HCT116 (cell line): ENCODE measurements around the gene NF1.

ENCODE experiments used
- CTCF ChIP-seq, 3 experiments: fragments of 200-600 bp in 1 of 3; sonication (generic) in 1 of 3; IDR thresholded peaks in 2 of 3; conservative IDR thresholded peaks in 1 of 3; 2 replicates each; pipeline ENCODE4 v1.5.1; 2012 to 2017; ENCODE audit warnings: low read depth in 2 of 3, low read length in 2 of 3, antibody characterized with exemption in 1 of 3, borderline replicate concordance in 1 of 3, control low read depth in 1 of 3, mild to moderate bottlenecking in 1 of 3, mixed read lengths in 1 of 3, mixed run types in 1 of 3, moderate library complexity in 1 of 3; ENCODE audit not compliant: insufficient read depth in 1 of 3
- EGR1 ChIP-seq: IDR thresholded peaks from 2 replicates; pipeline ENCODE4 v1.6.1; 2012; ENCODE audit warnings: low read depth
- EZH2 ChIP-seq: fragments of 200-600 bp; sonication (generic); IDR thresholded peaks from 2 replicates; pipeline ENCODE4 v1.6.1; 2017; ENCODE audit warnings: antibody characterized with exemption, mixed run types
- JUND ChIP-seq: IDR thresholded peaks from 2 replicates; pipeline ENCODE4 v1.6.1; 2012
- POLR2A ChIP-seq: IDR thresholded peaks from 2 replicates; pipeline ENCODE4 v1.7.0; 2011; ENCODE audit warnings: borderline replicate concordance; ENCODE audit not compliant: insufficient read depth, insufficient read length; ENCODE audit errors: extremely low read depth
- POLR2AphosphoS5 ChIP-seq: IDR thresholded peaks from 2 replicates; pipeline ENCODE4 v1.6.1; 2011; ENCODE audit warnings: mild to moderate bottlenecking, low read depth, low read length, moderate library complexity
- RAD21 ChIP-seq: IDR thresholded peaks from 2 replicates; pipeline ENCODE4 v1.6.1; 2012; ENCODE audit warnings: low read depth, mild to moderate bottlenecking
- SIN3A ChIP-seq: IDR thresholded peaks from 2 replicates; pipeline ENCODE4 v1.6.1; 2012; ENCODE audit warnings: low read depth
- SP1 ChIP-seq: IDR thresholded peaks from 2 replicates; pipeline ENCODE4 v1.6.1; 2012; ENCODE audit warnings: low read depth
- SRF ChIP-seq: IDR thresholded peaks from 2 replicates; pipeline ENCODE4 v1.6.1; 2012; ENCODE audit warnings: low read depth
- ZNF274 ChIP-seq: fragments of 200-500 bp; sonication (Bioruptor generic); IDR thresholded peaks from 2 replicates; pipeline ENCODE4 v1.6.1; 2014; ENCODE audit warnings: mild to moderate bottlenecking, low read depth, low read length, inconsistent platforms

- TF ChIP-seq CTCF (IDR thresholded peaks at IDR 0.05 in 2 of 3, conservative IDR thresholded peaks at IDR 0.05 in 1 of 3; ENCODE audit: borderline replicate concordance in 1 of 3, insufficient read depth in 1 of 3, low read depth in 2 of 3, low read length in 2 of 3) (no peak), RAD21 (no peak), SP1 (no peak), JUND (no peak), ZNF274 (no peak), POLR2A (no peak), SIN3A (no peak), POLR2AphosphoS5 (no peak), EGR1 (no peak), EZH2 (no peak), SRF (no peak)
Observed at GRCh38 chr17:31413874-31414549, 319.2 kb downstream of the NF1 start.
